Measurements from ENCODE around the gene CASKIN2.

CASKIN2 gene

DNA sequence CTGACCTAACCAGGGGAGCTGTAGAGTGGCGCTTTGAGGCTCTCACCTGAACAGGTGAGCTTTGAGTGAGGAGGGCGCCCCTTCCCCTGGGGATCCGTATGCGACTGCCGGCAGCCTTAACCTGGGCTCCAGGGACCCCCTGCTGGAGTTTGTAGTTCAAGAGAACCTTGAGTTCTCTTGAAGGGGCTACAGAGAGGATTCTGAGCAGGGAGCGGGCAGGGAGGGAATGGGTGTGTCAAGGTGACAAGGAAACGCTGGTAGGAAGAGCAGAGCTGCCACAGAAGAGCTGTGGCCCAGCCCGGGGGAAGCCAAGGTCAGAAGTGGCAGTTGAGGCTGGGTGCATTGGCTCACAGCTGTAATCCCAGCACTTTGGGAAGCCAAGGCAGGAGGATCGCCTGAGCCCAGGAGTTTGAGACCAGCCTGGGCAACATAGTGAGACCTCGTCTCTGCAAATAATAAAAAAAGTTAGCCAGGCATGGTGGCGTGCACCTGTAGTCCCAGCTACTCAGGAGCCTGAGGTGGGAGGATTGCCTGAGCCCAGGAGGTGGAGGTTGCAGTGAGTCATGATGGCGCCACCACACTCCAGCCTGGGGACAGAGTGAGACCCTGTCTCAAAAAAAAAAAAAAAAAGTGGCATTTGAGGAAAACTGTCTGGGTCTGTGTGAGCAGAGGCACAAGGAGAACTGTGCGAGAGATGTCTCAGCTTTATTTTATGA is 11.4 kb upstream of the CASKIN2 start:
- Histone ChIP-seq H3K27me3 (ENCODE audit: insufficient read depth, low read length) (no peaks in the 10 kb centered on the region), H3K27ac (ENCODE audit: low read depth, low read length) (no peak overlapping the region), H2BK120ac (ENCODE audit: insufficient read depth, low read length, poor library complexity) (no peak overlapping the region), H3K4me3 (ENCODE audit: low read depth, low read length) (peak overlapping the region; percentile 82), H3K9me3 (ENCODE audit: insufficient read depth, low read depth, low read length) (no peaks in the 10 kb centered on the region), H2BK5ac (ENCODE audit: low read depth, low read length, poor library complexity) (no peak overlapping the region), H3K79me1 (ENCODE audit: low read length) (peaks cover 3% of the 10 kb centered on the region), H4K12ac (ENCODE audit: low read depth, low read length) (no peak overlapping the region), H3K36me3 (ENCODE audit: control insufficient read depth in 1 of 2, insufficient read depth in 2 of 2, low read length in 2 of 2) (peaks cover 7 to 17% of the 10 kb centered on the region in 2 experiments), H3K9ac (ENCODE audit: low read length) (peak overlapping the region; percentile 71), H3K23ac (ENCODE audit: low read length) (no peak overlapping the region), H3K4me2 (ENCODE audit: low read length) (peak overlapping the region; percentile 99), H3K14ac (ENCODE audit: low read length) (no peak overlapping the region), H3K18ac (ENCODE audit: low read length) (peak overlapping the region; percentile 3), H3K4me1 (ENCODE audit: control insufficient read depth in 1 of 2, insufficient read depth in 2 of 2, low read length in 2 of 2) (peaks cover 9 to 20% of the 10 kb centered on the region in 2 experiments), H2AFZ (ENCODE audit: insufficient read depth, low read length, poor library complexity) (no peak overlapping the region), H2BK12ac (ENCODE audit: low read length) (no peak overlapping the region), H3K4ac (ENCODE audit: low read depth, low read length) (no peak overlapping the region), H4K91ac (ENCODE audit: low read depth, low read length) (no peak overlapping the region), H3K79me2 (ENCODE audit: control insufficient read depth, insufficient read depth, low read length, poor library complexity) (no peaks in the 10 kb centered on the region), H4K8ac (ENCODE audit: low read depth, low read length) (no peak overlapping the region), H2AK5ac (ENCODE audit: low read length) (no peak overlapping the region)
- no CpG with 5 or more reads among the region's 13 CpGs for WGBS (ENCODE audit: extremely low coverage, insufficient coverage, insufficient read length)
- DNase-seq = peak in 1 of 2 donors; percentile 29

DNA sequence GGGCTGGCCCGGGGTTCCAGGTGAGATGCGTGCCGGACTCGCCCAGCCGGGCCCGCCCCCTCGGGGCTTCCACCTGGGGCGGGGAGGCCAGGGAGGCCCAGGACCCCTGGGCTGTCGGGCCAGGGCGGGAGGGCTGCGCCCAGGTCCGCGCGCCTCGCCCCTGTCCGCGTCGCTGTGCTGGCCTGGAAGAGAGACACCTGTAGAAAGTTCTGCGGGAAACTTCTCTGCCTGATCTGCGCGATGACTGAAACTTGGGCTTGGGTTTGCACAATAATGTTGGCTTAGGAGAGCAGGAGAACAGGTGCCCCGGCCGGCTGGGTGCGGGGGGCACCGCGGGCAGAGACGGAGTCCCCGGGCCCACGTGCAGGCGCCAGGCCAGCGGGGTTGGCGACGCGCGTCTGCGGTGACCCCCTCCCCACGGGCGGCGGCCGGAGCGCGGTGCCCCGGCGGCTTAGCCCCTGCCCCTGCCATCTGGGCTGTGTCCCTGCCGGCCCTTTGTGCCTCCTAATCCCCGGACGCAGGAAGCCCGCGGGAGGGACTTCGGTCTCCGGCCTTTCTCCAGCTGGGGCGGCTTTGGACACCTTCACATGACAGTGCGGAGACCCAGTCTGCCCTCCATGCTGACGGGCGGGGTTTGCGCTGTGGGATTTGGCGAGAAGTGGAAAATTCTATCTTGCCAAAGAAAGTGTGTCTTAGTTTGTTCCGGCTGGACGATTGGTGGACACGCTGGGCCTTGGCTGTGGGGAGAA is 10.6 kb upstream of the CASKIN2 start:
- Histone ChIP-seq H3K27me3 (ENCODE audit: insufficient read depth, low read length) (no peaks in the 10 kb centered on the region), H3K4me3 (ENCODE audit: low read depth, low read length) (peak overlapping the region; percentile 82), H3K23ac (ENCODE audit: low read length) (no peak overlapping the region), H3K79me1 (ENCODE audit: low read length) (peaks cover 3% of the 10 kb centered on the region), H3K18ac (ENCODE audit: low read length) (peak overlapping the region; percentile 7), H3K14ac (ENCODE audit: low read length) (peak overlapping the region; percentile 10), H3K79me2 (ENCODE audit: control insufficient read depth, insufficient read depth, low read length, poor library complexity) (no peaks in the 10 kb centered on the region), H2BK120ac (ENCODE audit: insufficient read depth, low read length, poor library complexity) (no peak overlapping the region), H4K12ac (ENCODE audit: low read depth, low read length) (no peak overlapping the region), H3K4ac (ENCODE audit: low read depth, low read length) (no peak overlapping the region), H4K91ac (ENCODE audit: low read depth, low read length) (peak overlapping the region; percentile 9), H2BK12ac (ENCODE audit: low read length) (no peak overlapping the region), H4K8ac (ENCODE audit: low read depth, low read length) (peak overlapping the region; percentile 24), H3K9me3 (ENCODE audit: insufficient read depth, low read depth, low read length) (no peaks in the 10 kb centered on the region), H2AFZ (ENCODE audit: insufficient read depth, low read length, poor library complexity) (peak overlapping the region; percentile 54), H3K4me2 (ENCODE audit: low read length) (peak overlapping the region; percentile 99), H3K27ac (ENCODE audit: low read depth, low read length) (peak overlapping the region; percentile 51), H2BK5ac (ENCODE audit: low read depth, low read length, poor library complexity) (no peak overlapping the region), H3K36me3 (ENCODE audit: control insufficient read depth in 1 of 2, insufficient read depth in 2 of 2, low read length in 2 of 2) (peaks cover 7 to 22% of the 10 kb centered on the region in 2 experiments), H3K9ac (ENCODE audit: low read length) (peak overlapping the region; percentile 71), H2AK5ac (ENCODE audit: low read length) (no peak overlapping the region), H3K4me1 (ENCODE audit: control insufficient read depth in 1 of 2, insufficient read depth in 2 of 2, low read length in 2 of 2) (peaks cover 5 to 13% of the 10 kb centered on the region in 2 experiments)
- DNase-seq = peak in 1 of 2 donors; percentile 62
- WGBS (ENCODE audit: extremely low coverage, insufficient coverage, insufficient read length) = no CpG with 5 or more reads among the region's 60 CpGs

DNA sequence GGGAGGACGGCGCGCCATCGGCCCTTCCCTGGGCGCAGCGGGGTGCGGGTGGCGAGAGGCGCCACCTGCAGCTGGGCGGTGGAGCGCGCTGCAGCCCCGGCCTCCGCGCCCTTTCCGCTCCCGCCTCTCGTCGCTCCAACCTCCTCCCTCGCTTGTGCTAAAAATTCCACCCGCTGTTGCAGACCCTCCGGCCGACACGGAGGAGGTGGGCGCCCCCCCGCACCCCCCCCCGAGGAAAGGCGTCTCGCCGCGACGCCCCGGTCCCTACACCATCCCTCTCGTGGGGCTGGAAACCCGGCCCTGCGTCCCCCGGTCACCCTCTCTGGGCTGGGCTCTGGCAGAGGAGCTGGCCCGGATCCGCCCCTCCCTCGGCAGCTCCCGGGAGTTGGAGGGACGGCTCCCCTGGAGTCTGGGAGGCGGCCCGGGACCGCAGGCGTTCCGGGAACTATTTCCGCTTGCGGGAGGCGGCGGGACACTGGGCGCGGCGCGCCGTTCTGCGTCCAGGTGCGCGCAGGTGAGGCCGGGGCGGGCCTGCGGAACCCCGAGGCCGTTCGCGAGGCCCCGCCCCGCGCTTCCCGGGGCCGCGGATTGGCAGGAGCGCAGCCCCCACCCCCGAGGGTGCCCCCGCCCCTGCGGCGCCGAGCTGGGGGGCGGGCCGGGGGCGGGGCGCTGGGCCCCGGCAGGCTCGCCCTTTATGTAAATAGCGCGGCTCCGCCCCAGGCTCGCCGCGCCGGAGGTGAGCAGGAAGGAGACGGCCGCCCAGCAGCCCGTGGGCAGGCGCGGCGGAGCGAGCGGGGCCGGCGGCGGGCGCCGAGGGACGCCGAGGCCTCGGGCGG is 9.9 kb upstream of the CASKIN2 start, which contains the start of gene LLGL2:
TSS of gene LLGL2 (plus strand) at position 728 of the 836 bp plus-strand sequence. CDS start 17,730 bp downstream, outside the sequence.
- H2BK5ac ChIP-seq (ENCODE audit: low read depth, low read length, poor library complexity) = peak within 1 kb of the TSS; percentile 57
- peak within 1 kb of the TSS; percentile 59 for H3K14ac ChIP-seq (ENCODE audit: low read length)
- no CpG with 5 or more reads among the region's 108 CpGs for WGBS (ENCODE audit: extremely low coverage, insufficient coverage, insufficient read length)
- no peak within 1 kb of the TSS for H2BK12ac ChIP-seq (ENCODE audit: low read length)
- H2AFZ ChIP-seq (ENCODE audit: insufficient read depth, low read length, poor library complexity) = peak within 1 kb of the TSS; percentile 82
- peaks cover 3% of the 10 kb centered on the region for H3K79me1 ChIP-seq (ENCODE audit: low read length)
- peak within 1 kb of the TSS; percentile 62 for H3K18ac ChIP-seq (ENCODE audit: low read length)
- H2AK5ac ChIP-seq (ENCODE audit: low read length) = no peak within 1 kb of the TSS
- H3K4me1 ChIP-seq (ENCODE audit: control insufficient read depth in 1 of 2, insufficient read depth in 2 of 2, low read length in 2 of 2) = peaks cover 5 to 10% of the 10 kb centered on the region in 2 experiments
- peak within 1 kb of the TSS; percentile 77 for H3K27ac ChIP-seq (ENCODE audit: low read depth, low read length)
- H4K8ac ChIP-seq (ENCODE audit: low read depth, low read length) = peak within 1 kb of the TSS; percentile 83
- peak within 1 kb of the TSS; percentile 77 for H4K12ac ChIP-seq (ENCODE audit: low read depth, low read length)
- peak within 1 kb of the TSS; percentile 45 for H2BK120ac ChIP-seq (ENCODE audit: insufficient read depth, low read length, poor library complexity)
- no peaks in the 10 kb centered on the region for H3K79me2 ChIP-seq (ENCODE audit: control insufficient read depth, insufficient read depth, low read length, poor library complexity)
- peak within 1 kb of the TSS; percentile 82 for H3K4me3 ChIP-seq (ENCODE audit: low read depth, low read length)
- no peaks in the 10 kb centered on the region for H3K9me3 ChIP-seq (ENCODE audit: insufficient read depth, low read depth, low read length)
- no peaks in the 10 kb centered on the region for H3K27me3 ChIP-seq (ENCODE audit: insufficient read depth, low read length)
- H3K23ac ChIP-seq (ENCODE audit: low read length) = no peak within 1 kb of the TSS
- H3K9ac ChIP-seq (ENCODE audit: low read length) = peak within 1 kb of the TSS; percentile 71
- peaks cover 7 to 22% of the 10 kb centered on the region in 2 experiments for H3K36me3 ChIP-seq (ENCODE audit: control insufficient read depth in 1 of 2, insufficient read depth in 2 of 2, low read length in 2 of 2)
- peak; percentile 85 to 96 for DNase-seq
- peak within 1 kb of the TSS; percentile 78 for H4K91ac ChIP-seq (ENCODE audit: low read depth, low read length)
- peak within 1 kb of the TSS; percentile 51 for H3K4ac ChIP-seq (ENCODE audit: low read depth, low read length)
- H3K4me2 ChIP-seq (ENCODE audit: low read length) = peak within 1 kb of the TSS; percentile 99
